Tibial nerve (tissue), 4 donors: ENCODE results near the gene TJP2.

Experiments
- EP300 ChIP-seq, 2 donors: sonication (generic); formaldehyde crosslinking; IDR thresholded peaks; one replicate each; pipeline ENCODE4 v1.6.1; 2017; ENCODE audit warnings: antibody characterized with exemption in 2 of 2, mild to moderate bottlenecking in 1 of 2
- POLR2A ChIP-seq, 2 donors: fragments of 450-650 bp; IDR thresholded peaks; one replicate each; pipeline ENCODE4 v1.6.1; 2017; ENCODE audit warnings: antibody characterized with exemption in 2 of 2, mild to moderate bottlenecking in 2 of 2, moderate library complexity in 2 of 2
- TF ChIP-seq, protein P1 (sequence below), 5 experiments: fragments of 200-600 bp in 3 of 5; fragments of 450-650 bp in 2 of 5; sonication (generic) in 3 of 5; IDR thresholded peaks; one replicate each; pipeline ENCODE4 v1.5.1; 2016 to 2019; ENCODE audit warnings: antibody characterized with exemption in 5 of 5, mild to moderate bottlenecking in 3 of 5, moderate library complexity in 2 of 5

- TF ChIP-seq, protein P1, sequence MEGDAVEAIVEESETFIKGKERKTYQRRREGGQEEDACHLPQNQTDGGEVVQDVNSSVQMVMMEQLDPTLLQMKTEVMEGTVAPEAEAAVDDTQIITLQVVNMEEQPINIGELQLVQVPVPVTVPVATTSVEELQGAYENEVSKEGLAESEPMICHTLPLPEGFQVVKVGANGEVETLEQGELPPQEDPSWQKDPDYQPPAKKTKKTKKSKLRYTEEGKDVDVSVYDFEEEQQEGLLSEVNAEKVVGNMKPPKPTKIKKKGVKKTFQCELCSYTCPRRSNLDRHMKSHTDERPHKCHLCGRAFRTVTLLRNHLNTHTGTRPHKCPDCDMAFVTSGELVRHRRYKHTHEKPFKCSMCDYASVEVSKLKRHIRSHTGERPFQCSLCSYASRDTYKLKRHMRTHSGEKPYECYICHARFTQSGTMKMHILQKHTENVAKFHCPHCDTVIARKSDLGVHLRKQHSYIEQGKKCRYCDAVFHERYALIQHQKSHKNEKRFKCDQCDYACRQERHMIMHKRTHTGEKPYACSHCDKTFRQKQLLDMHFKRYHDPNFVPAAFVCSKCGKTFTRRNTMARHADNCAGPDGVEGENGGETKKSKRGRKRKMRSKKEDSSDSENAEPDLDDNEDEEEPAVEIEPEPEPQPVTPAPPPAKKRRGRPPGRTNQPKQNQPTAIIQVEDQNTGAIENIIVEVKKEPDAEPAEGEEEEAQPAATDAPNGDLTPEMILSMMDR (IDR thresholded peaks at IDR 0.05) = no peak
- TF ChIP-seq POLR2A (IDR thresholded peaks at IDR 0.05) (no peak), EP300 (IDR thresholded peaks at IDR 0.05) (no peak)
Observed at GRCh38 chr9:69206047-69206446, 32.0 kb downstream of the TJP2 start.
